Hepatic stellate cell (primary cell): ENCODE measurements around the gene EIF3K.
A peak's percentile ranks its signal among the peaks of the same experiment; 100 is the strongest.
"Not testable (repeated sequence)": the region's sequence is repeated elsewhere in the genome, so short reads cannot be mapped to it uniquely, and the experiment has no call there.

Source experiments
- DNase-seq: peaks from one replicate; pipeline ENCODE4 v3.0.0; 2011; ENCODE audit warnings: low spot score

The EIF3K gene

GRCh38 chr19:38619361-38620174 lies 580 bp downstream of the EIF3K start:
- no peak for DNase-seq

- DNase-seq, result no peak
These were observed 5.8 kb downstream of the EIF3K start for GRCh38 chr19:38624822-38625221.

- no peak for DNase-seq
These were observed 7.4 kb downstream of the EIF3K start for GRCh38 chr19:38626401-38626800.

- no peak for DNase-seq
These were observed 10.6 kb downstream of the EIF3K start for GRCh38 chr19:38629568-38629967.

GRCh38 chr19:38631301-38631700 lies 12.3 kb downstream of the EIF3K start:
- DNase-seq, result not testable (repeated sequence)

- not testable (repeated sequence) for DNase-seq
These were observed 13.0 kb downstream of the EIF3K start for GRCh38 chr19:38631811-38632475.

GRCh38 chr19:38632476-38633213 lies 13.7 kb downstream of the EIF3K start:
- no peak for DNase-seq

- DNase-seq, result peak; percentile 79
These were observed 15.9 kb downstream of the EIF3K start for GRCh38 chr19:38634757-38635482.

- no peak for DNase-seq
These were observed 16.8 kb downstream of the EIF3K start for GRCh38 chr19:38635483-38636399.

GRCh38 chr19:38638461-38638860 lies 19.5 kb downstream of the EIF3K start:
- DNase-seq, result no peak

- DNase-seq, result no peak
These were observed 20.7 kb downstream of the EIF3K start for GRCh38 chr19:38639679-38640078.

- no peak for DNase-seq
These were observed 21.4 kb downstream of the EIF3K start for GRCh38 chr19:38640368-38640767.

GRCh38 chr19:38642176-38642575 lies 23.2 kb downstream of the EIF3K start:
- DNase-seq, result no peak

GRCh38 chr19:38644719-38645118 lies 25.7 kb downstream of the EIF3K start:
- DNase-seq, result no peak

- peak; percentile 98 for DNase-seq
These were observed 28.5 kb downstream of the EIF3K start, which contains the start of gene ACTN4 for GRCh38 chr19:38647368-38647965. Gene ACTN4, plus strand, starts transcription at chr19:38647649. Its CDS starts 97 bp downstream, at chr19:38647746.

- DNase-seq, result no peak
These were observed 29.2 kb downstream of the EIF3K start for GRCh38 chr19:38647966-38648768.

- DNase-seq, result no peak
These were observed 29.8 kb downstream of the EIF3K start for GRCh38 chr19:38648769-38649304.

- DNase-seq, result no peak
These were observed 30.6 kb downstream of the EIF3K start for GRCh38 chr19:38649305-38650171.
